Cardiac fibroblast (primary cell): ENCODE results near the gene ITIH2.
"Not testable (repeated sequence)": the region's sequence is repeated elsewhere in the genome, so short reads cannot be mapped to it uniquely, and the experiment has no call there.

Experiments
- DNase-seq, 2 donors: peaks; one replicate each; pipeline versions ENCODE4 v3.0.0 to v3.0.0-alpha.2; 2010; ENCODE audit warnings: low read depth in 2 of 2
- H3K4me3 ChIP-seq, 2 donors: replicated peaks in 1 of 2; 1 replicate in 1 of 2; 2 replicates in 1 of 2; pipeline ENCODE4 v1.5.1; 2011; ENCODE audit warnings: low read depth in 2 of 2, low read length in 2 of 2, mild to moderate bottlenecking in 2 of 2, moderate library complexity in 1 of 2
- CTCF ChIP-seq: IDR thresholded peaks from one replicate; pipeline ENCODE4 v1.5.1; 2011; ENCODE audit warnings: low read depth, mild to moderate bottlenecking, low read length, inconsistent platforms

ITIH2 gene

GRCh38 chr10:7707102-7707501 is 4.0 kb downstream of the ITIH2 start:
- H3K4me3 ChIP-seq: no peak overlapping the region
- no peak for TF ChIP-seq CTCF
- DNase-seq: no peak

GRCh38 chr10:7707858-7708622 is 4.9 kb downstream of the ITIH2 start:
- H3K4me3 ChIP-seq: no peak overlapping the region
- TF ChIP-seq CTCF: no peak
- DNase-seq: no peak

- TF ChIP-seq CTCF: no peak
- DNase-seq: no peak
- H3K4me3 ChIP-seq: no peak overlapping the region
Observed at GRCh38 chr10:7708832-7709231, 5.7 kb downstream of the ITIH2 start.

- no peak for DNase-seq
- no peak overlapping the region for H3K4me3 ChIP-seq
- no peak for TF ChIP-seq CTCF
Observed at GRCh38 chr10:7710446-7710845, 7.3 kb downstream of the ITIH2 start.

GRCh38 chr10:7711075-7711474 is 8.0 kb downstream of the ITIH2 start:
- H3K4me3 ChIP-seq, DNase-seq: not testable (repeated sequence)

- DNase-seq: no peak
- no peak overlapping the region for H3K4me3 ChIP-seq
Observed at GRCh38 chr10:7715515-7715914, 12.4 kb downstream of the ITIH2 start.

GRCh38 chr10:7717767-7718166 is 14.7 kb downstream of the ITIH2 start:
- H3K4me3 ChIP-seq: no peak overlapping the region
- no peak for DNase-seq
- no peak for TF ChIP-seq CTCF

More at GRCh38 chr10:7715515-7715914, 12.4 kb downstream of the ITIH2 start:
- TF ChIP-seq CTCF: no peak
